ENCODE data around the gene TEK.

- TF ChIP-seq, protein P1, sequence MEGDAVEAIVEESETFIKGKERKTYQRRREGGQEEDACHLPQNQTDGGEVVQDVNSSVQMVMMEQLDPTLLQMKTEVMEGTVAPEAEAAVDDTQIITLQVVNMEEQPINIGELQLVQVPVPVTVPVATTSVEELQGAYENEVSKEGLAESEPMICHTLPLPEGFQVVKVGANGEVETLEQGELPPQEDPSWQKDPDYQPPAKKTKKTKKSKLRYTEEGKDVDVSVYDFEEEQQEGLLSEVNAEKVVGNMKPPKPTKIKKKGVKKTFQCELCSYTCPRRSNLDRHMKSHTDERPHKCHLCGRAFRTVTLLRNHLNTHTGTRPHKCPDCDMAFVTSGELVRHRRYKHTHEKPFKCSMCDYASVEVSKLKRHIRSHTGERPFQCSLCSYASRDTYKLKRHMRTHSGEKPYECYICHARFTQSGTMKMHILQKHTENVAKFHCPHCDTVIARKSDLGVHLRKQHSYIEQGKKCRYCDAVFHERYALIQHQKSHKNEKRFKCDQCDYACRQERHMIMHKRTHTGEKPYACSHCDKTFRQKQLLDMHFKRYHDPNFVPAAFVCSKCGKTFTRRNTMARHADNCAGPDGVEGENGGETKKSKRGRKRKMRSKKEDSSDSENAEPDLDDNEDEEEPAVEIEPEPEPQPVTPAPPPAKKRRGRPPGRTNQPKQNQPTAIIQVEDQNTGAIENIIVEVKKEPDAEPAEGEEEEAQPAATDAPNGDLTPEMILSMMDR (conservative IDR thresholded peaks at IDR 0.05): peak; percentile 46
- TF ChIP-seq ZFX (IDR thresholded peaks at IDR 0.05): no peak
These were observed 56.6 kb downstream of the TEK start for GRCh38 chr9:27165670-27166069.
